Tongue (tissue), 2 donors: Measurements from ENCODE around the gene RBMS3. TPM values are rescaled to one million over a fixed set of nuclear protein-coding genes. Genes with fewer than 3 reads are reported as not detected.

ENCODE experiments used
- DNase-seq: peaks from one replicate; pipeline ENCODE4 v3.0.0-alpha.2; 2015
- total RNA-seq: library from RNA; depleted of rRNA; stranded (reverse); fragments of >200 nt; gene quantifications from one replicate; pipeline ENCODE4 v1.2.3, GENCODE V29; 2014

Gene RBMS3
- total RNA-seq, 1 donor from 2014 or later, result 81.1 TPM

GRCh38 chr3:29892976-29893554 is 612.2 kb downstream of the RBMS3 start:
- peak; percentile 55 for DNase-seq

DNA sequence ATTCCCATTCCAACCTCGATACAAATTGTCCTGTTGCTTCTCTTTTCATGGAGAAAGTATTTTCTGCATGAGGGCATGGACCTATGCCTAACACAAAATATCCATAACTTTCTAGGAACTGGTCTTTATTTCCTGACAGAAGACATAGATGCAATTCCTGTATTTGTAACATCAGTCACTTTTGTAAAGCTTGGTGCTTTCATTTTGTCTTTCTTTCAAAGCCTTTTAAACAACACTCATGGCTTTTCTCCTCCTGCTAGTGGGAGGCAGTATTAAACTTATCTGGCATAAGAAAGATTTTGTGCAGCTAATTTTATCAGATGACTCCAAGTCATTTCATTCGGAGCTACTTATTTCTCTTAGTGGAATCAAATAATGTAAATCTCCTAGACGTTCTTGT is 616.0 kb downstream of the RBMS3 start:
- no peak for DNase-seq

- peak; percentile 59 for DNase-seq
These were observed 617.5 kb downstream of the RBMS3 start for GRCh38 chr3:29898171-29898965.

GRCh38 chr3:29899021-29899420 is 618.1 kb downstream of the RBMS3 start:
- no peak for DNase-seq

DNA sequence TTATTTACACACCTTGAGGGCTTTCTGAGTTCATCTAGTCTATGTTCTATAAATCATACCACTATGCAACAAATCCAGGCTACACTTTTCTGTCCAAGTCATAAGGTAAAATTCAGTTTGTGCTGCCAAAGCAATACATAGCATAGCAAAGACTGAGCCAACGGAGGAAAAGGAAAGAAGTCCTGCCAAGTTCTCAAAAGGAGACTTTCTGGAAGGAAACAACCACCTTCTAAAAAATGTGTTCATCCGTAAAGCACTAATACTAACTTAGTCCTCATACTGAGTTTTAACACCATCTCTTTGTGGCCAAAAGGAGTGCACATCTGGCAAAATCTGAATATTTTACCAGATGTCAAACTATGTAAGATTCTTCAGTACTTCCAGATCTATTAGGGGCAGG is 620.2 kb downstream of the RBMS3 start:
- peak; percentile 75 for DNase-seq

GRCh38 chr3:29903600-29903999 is 622.7 kb downstream of the RBMS3 start:
- DNase-seq, result no peak

GRCh38 chr3:29906906-29907305 is 626.0 kb downstream of the RBMS3 start:
- DNase-seq, result no peak

DNA sequence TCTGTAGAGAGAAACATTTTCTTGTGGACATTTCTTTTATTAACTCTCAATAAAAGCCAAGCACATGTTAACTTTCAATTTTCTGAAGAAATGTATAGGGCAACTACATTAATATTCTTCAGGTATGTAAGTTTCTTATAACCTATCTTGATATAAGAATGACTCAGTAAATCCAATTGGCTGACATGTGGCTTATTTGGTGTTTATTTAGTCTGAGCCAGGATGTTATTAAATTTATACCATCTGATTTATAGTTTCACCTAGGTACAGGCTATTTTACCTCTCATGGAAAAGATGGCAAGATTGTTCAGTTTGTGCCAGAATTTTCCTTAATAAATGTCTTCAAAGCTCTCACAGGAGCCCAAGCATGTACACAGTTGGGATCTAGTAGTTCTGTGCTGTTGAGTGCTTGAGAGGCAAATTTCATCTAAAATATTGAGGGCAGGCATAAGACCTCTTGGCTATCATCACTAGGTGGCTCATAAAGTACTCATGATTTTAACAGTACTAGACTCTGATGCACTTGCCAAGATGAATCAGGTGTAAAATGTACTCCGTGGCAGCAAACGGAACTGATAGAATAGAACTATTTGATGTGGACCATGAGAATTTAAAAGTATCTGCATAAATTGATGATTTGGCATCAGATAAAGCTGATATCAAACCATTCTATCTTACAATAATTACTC is 631.9 kb downstream of the RBMS3 start:
- no peak for DNase-seq

- peak; percentile 32 for DNase-seq
These were observed 634.1 kb downstream of the RBMS3 start for GRCh38 chr3:29914861-29915524.

DNA sequence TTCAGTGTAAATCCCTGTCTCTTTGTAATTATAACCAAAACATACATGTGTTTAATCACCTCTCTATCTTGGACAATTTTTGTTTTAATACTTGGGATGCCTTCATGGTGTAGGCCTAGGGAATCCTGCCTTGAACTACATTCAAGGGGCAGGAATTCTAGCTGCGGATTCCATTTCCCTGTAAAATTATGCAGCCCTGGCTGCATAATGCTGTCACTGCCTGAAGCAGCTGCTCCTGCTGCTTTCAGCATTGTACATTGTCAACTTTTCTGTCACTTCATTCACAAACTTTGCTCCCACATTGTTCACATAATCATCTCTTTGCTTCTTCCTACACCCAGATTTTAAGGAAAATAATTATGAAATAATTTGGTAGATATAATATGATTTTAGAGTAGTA is 638.7 kb downstream of the RBMS3 start:
- peak; percentile 51 for DNase-seq

GRCh38 chr3:29922992-29923746 is 642.3 kb downstream of the RBMS3 start:
- peak; percentile 82 for DNase-seq

GRCh38 chr3:29924783-29925561 is 644.1 kb downstream of the RBMS3 start:
- DNase-seq, result no peak

- DNase-seq, result no peak
These were observed 645.5 kb downstream of the RBMS3 start for GRCh38 chr3:29926378-29926777.

- peak; percentile 45 for DNase-seq
These were observed 651.9 kb downstream of the RBMS3 start for GRCh38 chr3:29932696-29933325.

DNA sequence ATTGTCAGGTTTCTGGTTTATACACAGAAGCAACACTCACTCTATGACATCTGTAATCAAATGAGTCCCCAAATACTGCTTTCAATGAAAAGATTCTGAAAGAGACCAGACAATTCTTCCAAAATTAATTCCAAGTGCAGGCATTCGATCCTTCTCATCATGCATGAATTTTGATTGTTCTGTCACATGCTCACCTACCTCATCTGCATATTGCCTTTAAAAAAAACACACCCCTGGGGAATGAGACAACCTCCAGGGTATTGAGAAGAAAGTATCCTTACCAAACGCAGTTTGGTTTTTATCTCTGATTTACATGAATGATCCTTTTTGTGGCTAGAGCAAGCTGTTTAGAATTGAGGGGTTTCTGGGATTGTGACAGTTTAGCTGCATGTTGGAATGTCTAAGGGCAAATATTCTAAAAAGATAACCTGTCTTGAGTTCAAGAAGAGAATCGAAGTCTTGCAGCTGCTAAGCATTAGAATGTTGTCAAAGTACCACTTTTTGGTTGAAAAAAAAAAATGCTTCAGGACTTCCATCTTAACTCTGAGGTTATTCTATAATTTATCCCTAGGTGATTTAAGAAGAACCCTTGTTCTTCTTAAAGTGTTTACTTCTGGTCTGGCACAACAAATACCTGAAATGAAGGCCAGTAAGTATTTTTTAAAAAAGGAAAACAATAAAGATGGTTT is 653.1 kb downstream of the RBMS3 start:
- peak; percentile 32 for DNase-seq

DNA sequence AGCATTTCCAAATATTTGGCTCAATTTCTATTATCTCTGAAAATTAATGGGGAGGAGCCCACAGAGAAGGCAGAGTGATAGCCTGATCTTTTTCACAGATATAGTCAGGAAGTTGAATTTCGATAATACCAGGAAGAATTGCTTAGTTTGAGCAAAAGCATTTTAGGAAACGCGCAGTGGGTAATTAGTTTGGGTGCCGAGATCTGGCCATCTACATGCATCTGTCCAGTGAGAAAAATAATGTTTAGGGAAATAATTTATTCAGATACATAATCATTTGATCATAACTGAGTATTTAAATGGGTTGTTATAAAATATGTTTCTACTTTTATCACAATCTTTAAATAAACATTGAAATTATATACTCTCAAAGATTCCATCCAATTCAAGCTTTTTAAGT is 653.9 kb downstream of the RBMS3 start:
- no peak for DNase-seq

DNA sequence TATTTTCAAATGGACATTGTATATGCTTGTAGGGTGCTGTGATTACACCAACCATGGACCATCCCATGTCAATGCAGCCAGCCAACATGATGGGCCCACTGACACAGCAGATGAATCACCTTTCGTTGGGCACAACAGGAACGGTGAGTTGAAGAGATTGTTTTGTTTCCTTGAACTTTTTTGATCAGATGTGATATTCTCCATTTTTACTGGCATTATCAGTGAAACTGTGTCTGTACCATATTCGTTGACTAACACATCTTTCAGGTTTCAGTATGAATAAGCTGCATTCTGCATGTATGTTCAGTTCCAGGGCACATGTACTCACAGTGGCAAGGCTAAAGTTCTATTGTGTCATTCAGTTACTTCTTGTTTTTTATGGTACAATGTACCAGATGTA is 655.2 kb downstream of the RBMS3 start:
- DNase-seq, result no peak

DNA sequence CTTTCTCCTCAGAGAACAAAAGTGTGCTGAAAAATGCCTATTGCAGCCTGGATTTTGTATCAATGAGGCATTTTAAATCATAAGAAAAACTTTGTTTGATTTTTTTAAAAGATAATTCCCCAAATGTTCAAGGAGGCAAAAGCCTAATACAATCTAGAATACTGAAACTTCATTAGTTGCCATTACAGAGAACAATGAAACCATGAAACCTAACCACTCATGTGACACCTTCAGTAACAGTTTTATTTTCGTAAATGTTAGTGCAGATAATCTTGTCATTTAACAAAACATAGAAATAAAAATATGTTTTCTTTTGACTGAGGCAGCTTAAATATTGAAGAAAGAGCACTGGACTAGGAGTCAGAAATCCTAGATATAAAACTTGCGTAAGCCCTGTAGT is 655.9 kb downstream of the RBMS3 start:
- DNase-seq, result no peak

- DNase-seq, result no peak
These were observed 656.3 kb downstream of the RBMS3 start for GRCh38 chr3:29937185-29937584.

DNA sequence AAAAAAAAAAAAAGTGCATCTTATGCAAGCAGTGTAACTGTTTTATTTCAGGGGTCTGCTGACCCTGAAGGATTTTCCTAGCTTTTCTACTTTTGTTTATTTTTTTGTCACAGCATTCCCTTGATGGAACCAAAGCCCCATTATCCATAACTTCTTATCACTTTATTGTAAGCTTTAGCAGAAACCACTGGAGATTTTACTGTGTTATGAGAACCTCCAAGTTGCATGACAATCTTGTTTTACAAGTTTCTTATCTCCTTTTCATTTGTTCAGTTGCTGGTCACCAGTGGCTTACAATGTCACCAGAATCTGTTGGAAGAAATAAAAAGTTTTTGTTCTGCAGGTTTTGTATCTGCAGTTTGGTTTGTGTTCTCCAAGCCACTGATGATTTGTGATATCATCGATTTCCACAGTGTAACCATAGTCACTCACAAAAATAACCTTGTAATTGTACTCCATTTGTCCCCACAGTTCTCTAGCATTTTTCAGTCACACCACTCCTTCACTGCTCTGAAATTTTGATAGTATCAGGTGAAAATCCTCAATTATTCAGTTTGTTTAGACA is 660.0 kb downstream of the RBMS3 start:
- DNase-seq, result no peak
